HG03159 (cell line): Measurements from ENCODE around the gene ING1.
A peak's percentile ranks its signal among the peaks of the same experiment; 100 is the strongest.
"Not testable (repeated sequence)": the region's sequence is repeated elsewhere in the genome, so short reads cannot be mapped to it uniquely, and the experiment has no call there.

Experiments used
- ATAC-seq: cut with Tn5 transposase; IDR thresholded peaks from one replicate; pipeline ENCODE4 v1.9.1; 2021; ENCODE audit warnings: mild to moderate bottlenecking, moderate library complexity; ENCODE audit not compliant: unreplicated experiment

ING1 gene

GRCh38 chr13:110690516-110690915 lies 23.0 kb upstream of the ING1 start:
- no peak for ATAC-seq

GRCh38 chr13:110695774-110696173 lies 17.7 kb upstream of the ING1 start:
- ATAC-seq: not testable (repeated sequence)

GRCh38 chr13:110696776-110697175 lies 16.7 kb upstream of the ING1 start:
- ATAC-seq: no peak

GRCh38 chr13:110697842-110698241 lies 15.7 kb upstream of the ING1 start:
- no peak for ATAC-seq

- peak; percentile 66 for ATAC-seq
Measured at GRCh38 chr13:110698689-110699088, 14.8 kb upstream of the ING1 start.

- ATAC-seq: no peak
Measured at GRCh38 chr13:110699148-110700145, 14.1 kb upstream of the ING1 start.

GRCh38 chr13:110700186-110700585 lies 13.3 kb upstream of the ING1 start:
- no peak for ATAC-seq

GRCh38 chr13:110700641-110701040 lies 12.9 kb upstream of the ING1 start:
- no peak for ATAC-seq

- ATAC-seq: not testable (repeated sequence)
Measured at GRCh38 chr13:110701061-110701460, 12.4 kb upstream of the ING1 start.

- ATAC-seq: no peak
Measured at GRCh38 chr13:110702089-110702488, 11.4 kb upstream of the ING1 start.

GRCh38 chr13:110702591-110703526 lies 10.6 kb upstream of the ING1 start:
- no peak for ATAC-seq

GRCh38 chr13:110705356-110705825 lies 8.1 kb upstream of the ING1 start:
- ATAC-seq: no peak

GRCh38 chr13:110705826-110706569 lies 7.5 kb upstream of the ING1 start, which contains the start of gene CARS2:
CARS2 (minus strand) TSS chr13:110706116; CDS start chr13:110706093, 23 bp downstream.
- peak; percentile 94 for ATAC-seq

GRCh38 chr13:110706570-110707372 lies 6.7 kb upstream of the ING1 start:
- no peak for ATAC-seq

- ATAC-seq: peak; percentile 29
Measured at GRCh38 chr13:110712081-110712848, 1.2 kb upstream of the ING1 start.

GRCh38 chr13:110712849-110713641 lies 455 bp upstream of the ING1 start:
- ATAC-seq: peak; percentile 54

- ATAC-seq: no peak
Measured at GRCh38 chr13:110713981-110714796, 689 bp downstream of the ING1 start.
